H9 (cell line): ENCODE measurements around the gene TMEM63A. TPM values are rescaled to one million over a fixed set of nuclear protein-coding genes. Genes with fewer than 3 reads are reported as not detected.

Source experiments
- DNase-seq: peaks from one replicate; pipeline ENCODE4 v3.0.0-alpha.2; 2017
- H2AFZ ChIP-seq: one replicate; pipeline ENCODE4 v1.6.1; 2013; ENCODE audit warnings: mild to moderate bottlenecking, low read length, control low read depth, moderate library complexity
- H2AK5ac ChIP-seq: 2 replicates; pipeline ENCODE4 v1.6.1; 2013; ENCODE audit warnings: low read length, control low read depth, mixed read lengths; ENCODE audit not compliant: insufficient read length
- H2BK120ac ChIP-seq: one replicate; pipeline ENCODE4 v1.6.1; 2013; ENCODE audit warnings: low read depth, mild to moderate bottlenecking, low read length, control low read depth, inconsistent platforms; ENCODE audit not compliant: poor library complexity, severe bottlenecking
- H2BK12ac ChIP-seq: 2 replicates; pipeline ENCODE4 v1.6.1; 2013; ENCODE audit warnings: low read length, control low read depth, mixed read lengths, low read depth; ENCODE audit not compliant: insufficient read length
- H2BK15ac ChIP-seq: 2 replicates; pipeline ENCODE4 v1.6.1; 2013; ENCODE audit warnings: low read depth, low read length, control low read depth
- H2BK20ac ChIP-seq: one replicate; pipeline ENCODE4 v1.6.1; 2013; ENCODE audit warnings: low read depth, mild to moderate bottlenecking, low read length, control low read depth, inconsistent platforms; ENCODE audit not compliant: poor library complexity, severe bottlenecking
- H2BK5ac ChIP-seq: 2 replicates; pipeline ENCODE4 v1.6.1; 2013; ENCODE audit warnings: low read length, control low read depth, mixed read lengths; ENCODE audit not compliant: insufficient read length
- H3K14ac ChIP-seq: 2 replicates; pipeline ENCODE4 v1.6.1; 2013; ENCODE audit warnings: low read length, control low read depth; ENCODE audit not compliant: insufficient read depth
- H3K18ac ChIP-seq: 2 replicates; pipeline ENCODE4 v1.6.1; 2013; ENCODE audit warnings: low read depth, mild to moderate bottlenecking, mixed read lengths, low read length, control low read depth; ENCODE audit not compliant: insufficient read length
- H3K23ac ChIP-seq: 2 replicates; pipeline ENCODE4 v1.6.1; 2013; ENCODE audit warnings: low read length, control low read depth, mixed read lengths, low read depth; ENCODE audit not compliant: insufficient read length
- H3K23me2 ChIP-seq: 2 replicates; pipeline ENCODE4 v1.6.1; 2013; ENCODE audit warnings: low read depth, mild to moderate bottlenecking, mixed read lengths, low read length, control low read depth; ENCODE audit not compliant: insufficient read length, poor library complexity, severe bottlenecking
- H3K27ac ChIP-seq: 2 replicates; pipeline ENCODE4 v1.5.1; 2013; ENCODE audit warnings: low read length, control low read depth, mixed read lengths, low read depth; ENCODE audit not compliant: insufficient read length
- H3K27me3 ChIP-seq: 2 replicates; pipeline ENCODE4 v1.6.1; 2013; ENCODE audit warnings: low read length, control low read depth, inconsistent platforms; ENCODE audit not compliant: insufficient read depth
- H3K4ac ChIP-seq: 2 replicates; pipeline ENCODE4 v1.6.1; 2013; ENCODE audit warnings: low read depth, mild to moderate bottlenecking, control low read depth, inconsistent platforms, low read length, moderate library complexity
- H3K4me1 ChIP-seq: 2 replicates; pipeline ENCODE4 v1.6.1; 2013; ENCODE audit warnings: low read length, control low read depth, inconsistent platforms; ENCODE audit not compliant: insufficient read depth
- H3K4me2 ChIP-seq: 2 replicates; pipeline ENCODE4 v1.6.1; 2013; ENCODE audit warnings: low read length, control low read depth, mixed read lengths; ENCODE audit not compliant: insufficient read length, insufficient read depth
- H3K56ac ChIP-seq: 2 replicates; pipeline ENCODE4 v1.6.1; 2013; ENCODE audit warnings: low read depth, mild to moderate bottlenecking, mixed read lengths, low read length, control low read depth; ENCODE audit not compliant: insufficient read length
- H3K79me1 ChIP-seq: 2 replicates; pipeline ENCODE4 v1.6.1; 2013; ENCODE audit warnings: low read depth, mild to moderate bottlenecking, moderate library complexity, low read length, control low read depth, inconsistent platforms; ENCODE audit not compliant: insufficient read depth, poor library complexity, severe bottlenecking
- H3K79me2 ChIP-seq: 2 replicates; pipeline ENCODE4 v1.6.1; 2013; ENCODE audit warnings: low read length, control low read depth, inconsistent platforms; ENCODE audit not compliant: insufficient read depth
- H3K9ac ChIP-seq: 2 replicates; pipeline ENCODE4 v1.6.1; 2013; ENCODE audit warnings: low read length, control low read depth, mixed read lengths; ENCODE audit not compliant: insufficient read length; ENCODE audit errors: extremely low read depth
- H3K9me3 ChIP-seq: one replicate; pipeline ENCODE4 v1.6.1; 2013; ENCODE audit warnings: low read depth, low read length, inconsistent platforms; ENCODE audit not compliant: control insufficient read depth
- H3T11ph ChIP-seq: one replicate; pipeline ENCODE4 v1.6.1; 2013; ENCODE audit warnings: mild to moderate bottlenecking, low read length, control low read depth, inconsistent platforms
- H4K20me1 ChIP-seq: one replicate; pipeline ENCODE4 v1.6.1; 2013; ENCODE audit not compliant: control insufficient read depth, insufficient read length, insufficient read depth
- H4K5ac ChIP-seq: 2 replicates; pipeline ENCODE4 v1.6.1; 2013; ENCODE audit warnings: low read depth, mild to moderate bottlenecking, mixed read lengths, low read length, control low read depth; ENCODE audit not compliant: insufficient read length
- H4K8ac ChIP-seq: replicated peaks from 2 replicates; pipeline ENCODE4 v1.6.1; 2013; ENCODE audit warnings: low read length, control low read depth, mixed read lengths, low read depth; ENCODE audit not compliant: insufficient read length
- H4K91ac ChIP-seq: 2 replicates; pipeline ENCODE4 v1.6.1; 2013; ENCODE audit warnings: low read depth, mild to moderate bottlenecking, moderate library complexity, mixed read lengths, low read length, control low read depth; ENCODE audit not compliant: insufficient read length
- H3K27ac Mint-ChIP-seq, 3 experiments: 2 replicates in 2 of 3; 3 replicates in 1 of 3; pipeline ENCODE4 v1.8.0; 2020 to 2021; ENCODE audit warnings: mixed read lengths in 3 of 3, mild to moderate bottlenecking in 1 of 3, moderate library complexity in 1 of 3
- H3K27me3 Mint-ChIP-seq: 2 replicates; pipeline ENCODE4 v1.8.0; 2021; ENCODE audit warnings: low read depth, mild to moderate bottlenecking, moderate library complexity, mixed read lengths
- H3K36me3 Mint-ChIP-seq, 3 experiments: 2 replicates in 2 of 3; 3 replicates in 1 of 3; pipeline ENCODE4 v1.8.0; 2020 to 2021; ENCODE audit warnings: low read depth in 3 of 3, mixed read lengths in 3 of 3; ENCODE audit not compliant: insufficient read depth in 1 of 3
- H3K4me1 Mint-ChIP-seq, 2 experiments: 2 replicates each; pipeline ENCODE4 v1.8.0; 2020; ENCODE audit warnings: mixed read lengths in 2 of 2
- H3K4me3 Mint-ChIP-seq, 2 experiments: 2 replicates in 1 of 2; 3 replicates in 1 of 2; pipeline ENCODE4 v1.8.0; 2020 to 2021; ENCODE audit warnings: mild to moderate bottlenecking in 2 of 2, mixed read lengths in 2 of 2, moderate library complexity in 1 of 2
- H3K9me3 Mint-ChIP-seq, 2 experiments: 2 replicates in 1 of 2; 3 replicates in 1 of 2; pipeline ENCODE4 v1.8.0; 2020; ENCODE audit warnings: mild to moderate bottlenecking in 2 of 2, mixed read lengths in 2 of 2, moderate library complexity in 1 of 2
- WGBS: extraction: QIAGEN DNeasy Blood & Tissue Kit; methylation state at CpG from one replicate; pipeline ENCODE4 v1.1.7; 2013; ENCODE audit warnings: missing lambda C conversion rate, low lambda C conversion rate, mixed read lengths; ENCODE audit not compliant: insufficient read length; ENCODE audit errors: extremely low coverage; 5-methylcytosine and 5-hydroxymethylcytosine counted together
- total RNA-seq: library from RNA; stranded (reverse); gene quantifications from 2 replicates; pipeline ENCODE4 v1.2.1, GENCODE V29; 2021
- TF ChIP-seq, protein P1 (sequence below): fragments of 200-600 bp; sonication (generic); conservative IDR thresholded peaks from 3 replicates; pipeline ENCODE4 v1.8.0; 2021; ENCODE audit warnings: antibody characterized with exemption, mild to moderate bottlenecking

The TMEM63A gene
- total RNA-seq, 1 experiment from 2014 or later, result 75.7 TPM

- Histone ChIP-seq H3K27ac (no peak overlapping the region), H4K5ac (no peak overlapping the region), H3K79me2 (peaks cover 9% of the 10 kb centered on the region; the same call in 1 of the 2 replicates), H2BK15ac (no peak overlapping the region), H2BK20ac (no peak overlapping the region), H2AFZ (no peak overlapping the region), H4K91ac (no peak overlapping the region), H3K9me3 (no peaks in the 10 kb centered on the region), H2BK120ac (no peak overlapping the region), H3K23me2 (peaks cover 21% of the 10 kb centered on the region), H3T11ph (no peak overlapping the region), H2BK5ac (no peak overlapping the region), H3K9ac (no peak overlapping the region), H3K4me1 (peaks cover 12% of the 10 kb centered on the region; the same call in 1 of the 2 replicates), H3K27me3 (no peaks in the 10 kb centered on the region), H3K4ac (no peak overlapping the region), H3K4me2 (peak overlapping the region; percentile 83), H3K18ac (no peak overlapping the region), H3K79me1 (no peaks in the 10 kb centered on the region), H2BK12ac (no peak overlapping the region), H4K20me1 (no peaks in the 10 kb centered on the region), H3K14ac (no peak overlapping the region), H3K56ac (no peak overlapping the region), H3K23ac (no peak overlapping the region), H4K8ac (no peak overlapping the region), H2AK5ac (no peak overlapping the region)
- Mint-ChIP-seq H3K9me3 (no peaks in the 10 kb centered on the region), H3K4me3 (peak overlapping the region; percentile 78 to 88; a peak in 3 of 5 replicates), H3K27me3 (peaks cover 2% of the 10 kb centered on the region; the same call in 1 of the 2 replicates), H3K27ac (peak overlapping the region in 1 of 3 experiments; percentile 52; a peak in 3 of 7 replicates), H3K4me1 (peaks cover 36 to 55% of the 10 kb centered on the region in 2 experiments), H3K36me3 (peaks cover 14 to 36% (median 15%) of the 10 kb centered on the region in 3 experiments; a peak in 5 of 7 replicates)
- TF ChIP-seq, protein P1, sequence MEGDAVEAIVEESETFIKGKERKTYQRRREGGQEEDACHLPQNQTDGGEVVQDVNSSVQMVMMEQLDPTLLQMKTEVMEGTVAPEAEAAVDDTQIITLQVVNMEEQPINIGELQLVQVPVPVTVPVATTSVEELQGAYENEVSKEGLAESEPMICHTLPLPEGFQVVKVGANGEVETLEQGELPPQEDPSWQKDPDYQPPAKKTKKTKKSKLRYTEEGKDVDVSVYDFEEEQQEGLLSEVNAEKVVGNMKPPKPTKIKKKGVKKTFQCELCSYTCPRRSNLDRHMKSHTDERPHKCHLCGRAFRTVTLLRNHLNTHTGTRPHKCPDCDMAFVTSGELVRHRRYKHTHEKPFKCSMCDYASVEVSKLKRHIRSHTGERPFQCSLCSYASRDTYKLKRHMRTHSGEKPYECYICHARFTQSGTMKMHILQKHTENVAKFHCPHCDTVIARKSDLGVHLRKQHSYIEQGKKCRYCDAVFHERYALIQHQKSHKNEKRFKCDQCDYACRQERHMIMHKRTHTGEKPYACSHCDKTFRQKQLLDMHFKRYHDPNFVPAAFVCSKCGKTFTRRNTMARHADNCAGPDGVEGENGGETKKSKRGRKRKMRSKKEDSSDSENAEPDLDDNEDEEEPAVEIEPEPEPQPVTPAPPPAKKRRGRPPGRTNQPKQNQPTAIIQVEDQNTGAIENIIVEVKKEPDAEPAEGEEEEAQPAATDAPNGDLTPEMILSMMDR, result no peak
- no peak for DNase-seq
- no CpG with 5 or more reads among the region's 8 CpGs for WGBS
Observed at GRCh38 chr1:225879521-225880221, 2.5 kb downstream of the TMEM63A start.
